H1 (cell line): ENCODE data around the gene IPO11. TPM values are rescaled to one million over a fixed set of nuclear protein-coding genes. Genes with fewer than 3 reads are reported as not detected.

ENCODE experiments used
- CTCF ChIA-PET: fragments of 300-600 bp; sonication (Branson Sonifier 250); formaldehyde crosslinking; loops from one replicate; lab custom pipeline; 2021; ENCODE audit not compliant: partially characterized antibody; lab: Charles Lee
- POLR2A ChIA-PET: fragments of 300-600 bp; sonication (Branson Sonifier 250); formaldehyde crosslinking; loops from one replicate; lab custom pipeline; 2021; ENCODE audit warnings: inconsistent platforms; ENCODE audit not compliant: partially characterized antibody; lab: Charles Lee
- DNase-seq, 2 experiments: peaks; one replicate each; pipeline versions ENCODE4 v3.0.0 to v3.0.0-alpha.2; 2010 to 2022; ENCODE audit warnings: low spot score in 2 of 2, low read depth in 1 of 2, mixed read lengths in 1 of 2
- FAIRE-seq: peaks from 2 replicates; lab custom pipeline; 2011; peaks lifted over from hg19 to GRCh38; lab: Jason Lieb, UNC
- H2AFZ ChIP-seq: 2 replicates; pipeline ENCODE4 v1.8.1; 2012; ENCODE audit warnings: low read length, inconsistent platforms
- H2AK5ac ChIP-seq: 2 replicates; pipeline ENCODE4 v1.6.1; 2013; ENCODE audit warnings: low read depth, low read length
- H2BK120ac ChIP-seq: replicated peaks from 2 replicates; pipeline ENCODE3; 2013; ENCODE audit warnings: low read depth, low read length, inconsistent platforms
- H2BK12ac ChIP-seq: 2 replicates; pipeline ENCODE4 v1.6.1; 2013; ENCODE audit warnings: low read depth, low read length
- H2BK15ac ChIP-seq: 2 replicates; pipeline ENCODE4 v1.6.1; 2013; ENCODE audit warnings: low read length
- H2BK20ac ChIP-seq: 2 replicates; pipeline ENCODE4 v1.6.1; 2013; ENCODE audit warnings: low read length
- H2BK5ac ChIP-seq: 2 replicates; pipeline ENCODE4 v1.6.1; 2013; ENCODE audit warnings: low read depth, low read length
- H3K14ac ChIP-seq: 2 replicates; pipeline ENCODE4 v1.6.1; 2013; ENCODE audit warnings: inconsistent platforms; ENCODE audit not compliant: insufficient read length
- H3K18ac ChIP-seq: 2 replicates; pipeline ENCODE4 v1.6.1; 2013; ENCODE audit warnings: low read length; ENCODE audit errors: extremely low read depth
- H3K23ac ChIP-seq: 2 replicates; pipeline ENCODE4 v1.6.1; 2013; ENCODE audit warnings: inconsistent platforms; ENCODE audit not compliant: insufficient read length
- H3K23me2 ChIP-seq: 2 replicates; pipeline ENCODE4 v1.6.1; 2013; ENCODE audit warnings: low read depth, low read length
- H3K27ac ChIP-seq: 2 replicates; pipeline ENCODE4 v1.6.1; 2011; ENCODE audit warnings: low read depth, low read length, inconsistent platforms
- H3K27me3 ChIP-seq, 4 experiments: replicated peaks in 1 of 4; 1 replicate in 1 of 4; 2 replicates in 3 of 4; pipeline versions ENCODE4 v1.6.1 to v1.8.1; 2011 to 2013; ENCODE audit warnings: low read length in 3 of 4, mild to moderate bottlenecking in 3 of 4, inconsistent platforms in 2 of 4, mixed read lengths in 2 of 4, moderate library complexity in 1 of 4; ENCODE audit not compliant: control insufficient read depth in 3 of 4, insufficient read depth in 3 of 4; ENCODE audit errors: extremely low read depth in 1 of 4
- H3K36me3 ChIP-seq, 4 experiments: 2 replicates each; pipeline versions ENCODE4 v1.6.1 to v1.8.1; 2011 to 2013; ENCODE audit warnings: mild to moderate bottlenecking in 4 of 4, low read length in 3 of 4, moderate library complexity in 2 of 4, control low read depth in 1 of 4, inconsistent platforms in 1 of 4; ENCODE audit not compliant: insufficient read depth in 4 of 4, control insufficient read depth in 2 of 4
- H3K4ac ChIP-seq: replicated peaks from 2 replicates; pipeline ENCODE3; 2013; ENCODE audit warnings: low read length, low read depth, mixed read lengths, inconsistent platforms; ENCODE audit not compliant: insufficient read length
- H3K4me1 ChIP-seq, 4 experiments: replicated peaks in 1 of 4; 1 replicate in 1 of 4; 2 replicates in 3 of 4; pipeline versions ENCODE4 v1.6.1 to v1.8.1; 2011 to 2013; ENCODE audit warnings: low read length in 3 of 4, inconsistent platforms in 2 of 4, mixed read lengths in 1 of 4; ENCODE audit not compliant: insufficient read depth in 4 of 4, control insufficient read depth in 3 of 4
- H3K4me2 ChIP-seq, 2 experiments: 2 replicates each; pipeline versions ENCODE4 v1.6.1 to v1.8.1; 2011 to 2013; ENCODE audit warnings: low read depth in 2 of 2, low read length in 2 of 2, control low read depth in 1 of 2, inconsistent platforms in 1 of 2, mild to moderate bottlenecking in 1 of 2; ENCODE audit not compliant: insufficient read depth in 1 of 2
- H3K4me3 ChIP-seq, 4 experiments: fragments of 200-600, 300-600 bp in 1 of 4; sonication (generic), shearing (Covaris generic), sonication (Bioruptor Twin) in 1 of 4; 2 replicates each; pipeline versions ENCODE4 v1.5.1 to v1.8.1; 2011 to 2016; ENCODE audit warnings: low read length in 4 of 4, low read depth in 3 of 4, control low read depth in 2 of 4, inconsistent platforms in 2 of 4, mild to moderate bottlenecking in 2 of 4, mixed read lengths in 1 of 4, moderate library complexity in 1 of 4; ENCODE audit not compliant: insufficient read depth in 2 of 4; ENCODE audit errors: extremely low read depth in 1 of 4
- H3K56ac ChIP-seq: replicated peaks from 2 replicates; pipeline ENCODE3; 2013; ENCODE audit warnings: low read depth, mild to moderate bottlenecking, mixed read lengths, low read length, inconsistent platforms; ENCODE audit not compliant: insufficient read length
- H3K79me1 ChIP-seq: 2 replicates; pipeline ENCODE4 v1.6.1; 2013; ENCODE audit warnings: low read depth, low read length, control low read depth
- H3K79me2 ChIP-seq, 2 experiments: 2 replicates each; pipeline versions ENCODE4 v1.6.1 to v1.8.1; 2012 to 2013; ENCODE audit warnings: low read length in 2 of 2, mild to moderate bottlenecking in 2 of 2, inconsistent platforms in 1 of 2; ENCODE audit not compliant: insufficient read depth in 2 of 2, control insufficient read depth in 1 of 2
- H3K9ac ChIP-seq, 4 experiments: replicated peaks in 1 of 4; 1 replicate in 1 of 4; 2 replicates in 3 of 4; pipeline versions ENCODE4 v1.6.1 to v1.8.1; 2011 to 2013; ENCODE audit warnings: low read depth in 3 of 4, low read length in 3 of 4, control low read depth in 2 of 4, mild to moderate bottlenecking in 2 of 4, moderate library complexity in 2 of 4, inconsistent platforms in 1 of 4; ENCODE audit errors: extremely low read depth in 1 of 4
- H3K9me3 ChIP-seq, 2 experiments: 2 replicates each; pipeline versions ENCODE4 v1.6.1 to v1.8.1; 2012 to 2013; ENCODE audit warnings: mild to moderate bottlenecking in 2 of 2, moderate library complexity in 2 of 2, control low read depth in 1 of 2, inconsistent platforms in 1 of 2, low read depth in 1 of 2, low read length in 1 of 2, mixed read lengths in 1 of 2; ENCODE audit not compliant: insufficient read depth in 2 of 2
- H4K20me1 ChIP-seq, 2 experiments: replicated peaks in 1 of 2; 2 replicates each; pipeline versions ENCODE3 to v1.8.1; 2011 to 2013; ENCODE audit warnings: inconsistent platforms in 2 of 2, low read length in 2 of 2, mild to moderate bottlenecking in 1 of 2; ENCODE audit not compliant: insufficient read depth in 2 of 2, control insufficient read depth in 1 of 2
- H4K5ac ChIP-seq: 2 replicates; pipeline ENCODE4 v1.6.1; 2013; ENCODE audit warnings: low read length, low read depth, mixed read lengths, inconsistent platforms; ENCODE audit not compliant: insufficient read length
- H4K8ac ChIP-seq: 2 replicates; pipeline ENCODE4 v1.8.0; 2013; ENCODE audit warnings: mild to moderate bottlenecking, moderate library complexity, low read length, inconsistent platforms; ENCODE audit not compliant: insufficient read depth; ENCODE audit errors: extremely low read depth
- H4K91ac ChIP-seq: replicated peaks from 2 replicates; pipeline ENCODE3; 2013; ENCODE audit warnings: low read length, mixed read lengths, inconsistent platforms; ENCODE audit not compliant: insufficient read length
- BACH1 ChIP-seq: IDR thresholded peaks from 2 replicates; pipeline ENCODE4 v1.6.1; 2012; ENCODE audit warnings: low read length, improper control_type of control experiment
- EGR1 ChIP-seq: IDR thresholded peaks from 2 replicates; pipeline ENCODE4 v1.6.1; 2011; ENCODE audit warnings: low read depth, low read length, borderline replicate concordance
- SUZ12 ChIP-seq: fragments of 200-600 bp; sonication (generic); IDR thresholded peaks from 2 replicates; pipeline ENCODE4 v1.6.1; 2012; ENCODE audit warnings: mild to moderate bottlenecking, inconsistent platforms, low read length, moderate library complexity, mixed read lengths
- WGBS, 2 experiments: shearing (Covaris generic) in 1 of 2; methylation state at CpG; one replicate each; pipeline versions ENCODE4 v1.1.6 to v1.1.7; 2013 to 2015; ENCODE audit warnings: low lambda C conversion rate in 2 of 2, mixed read lengths in 2 of 2, inconsistent platforms in 1 of 2, low coverage in 1 of 2, missing lambda C conversion rate in 1 of 2; ENCODE audit not compliant: insufficient replicate concordance in 2 of 2, insufficient coverage in 1 of 2, insufficient read length in 1 of 2; ENCODE audit errors: extremely low coverage in 1 of 2, missing lambda C conversion rate in 1 of 2; 5-methylcytosine and 5-hydroxymethylcytosine counted together
- polyA plus RNA-seq, 7 experiments: library from polyadenylated mRNA; depleted of rRNA in 3 of 7; stranded (reverse) in 5 of 7; unstranded in 2 of 7; fragments of >200 nt in 5 of 7; fragments of 200-250 nt in 2 of 7; gene quantifications; 1 replicate in 5 of 7; 2 replicates in 1 of 7; 4 replicates in 1 of 7; pipeline versions ENCODE4 v1.2.1 to v1.2.3, GENCODE V29; 2011 to 2013; ENCODE audit warnings: missing spikeins in 2 of 7, mixed read lengths in 2 of 7
- total RNA-seq: library from RNA; stranded (reverse); fragmentation: NEBNext Ultra II Directional; extraction: Animal tissue kit (Norgen Biotek cat#: 25700); gene quantifications from 2 replicates; pipeline ENCODE4 v1.2.1, GENCODE V29; 2021

Gene IPO11
- total and polyA plus RNA-seq, 2 of the 8 experiments (the other 6 are each of a cell fraction or from before 2014, with no cell fraction given): 23.6 to 64.4 TPM

- no peak overlapping the region for H3K4me2 ChIP-seq
- no peak overlapping the region for H3K27ac ChIP-seq
- no peak overlapping the region for H3K14ac ChIP-seq
- 88% methylated on average over 8 of the region's 8 CpGs; no CpG with 5 or more reads in 1 of the 2 experiments for WGBS, 2 experiments
- peaks cover 0 to 3% of the 10 kb centered on the region in 2 experiments for H4K20me1 ChIP-seq
- no peak overlapping the region for H3K23ac ChIP-seq
- no peak overlapping the region for H4K5ac ChIP-seq
- no peak overlapping the region for H3K56ac ChIP-seq
- peaks cover 0 to 4% of the 10 kb centered on the region in 2 experiments; a peak in 1 of 4 replicates for H3K9me3 ChIP-seq
- 0 out of 2 replicates have a peak overlapping the region, but pooled peaks have one; percentile 29 for H2AK5ac ChIP-seq
- H3K27me3 ChIP-seq: no peaks in the 10 kb centered on the region
- no peak overlapping the region for H2BK15ac ChIP-seq
- H2BK5ac ChIP-seq: peak overlapping the region; percentile 54; the same call in 1 of the 2 replicates
- H3K23me2 ChIP-seq: no peaks in the 10 kb centered on the region
- H4K91ac ChIP-seq: no peak overlapping the region
- no peak overlapping the region for H2BK20ac ChIP-seq
- H4K8ac ChIP-seq: no peak overlapping the region; the same call in 1 of the 2 replicates
- POLR2A ChIA-PET: no interaction called here
- H2AFZ ChIP-seq: no peak overlapping the region
- H2BK12ac ChIP-seq: no peak overlapping the region
- peak in 1 of 2 experiments; percentile 34 for DNase-seq
- TF ChIP-seq SUZ12 (no peak), EGR1 (no peak), BACH1 (no peak)
- H3K36me3 ChIP-seq: no peaks in the 10 kb centered on the region; a peak in 1 of 8 replicates
- no peak overlapping the region for H3K18ac ChIP-seq
- no peak overlapping the region for H3K4ac ChIP-seq
- no peaks in the 10 kb centered on the region for H3K4me1 ChIP-seq
- H3K79me1 ChIP-seq: no peaks in the 10 kb centered on the region
- H3K4me3 ChIP-seq: no peak overlapping the region
- H2BK120ac ChIP-seq: no peak overlapping the region
- no peak for FAIRE-seq
- CTCF ChIA-PET: interaction anchor here (0.6 to 1.8 kb wide), 2 partner anchors 13 to 69 kb away, joined by 3 to 6 read pairs; no protein-coding TSS in a partner anchor
- H3K9ac ChIP-seq: no peak overlapping the region
- no peaks in the 10 kb centered on the region for H3K79me2 ChIP-seq
Observed at GRCh38 chr5:62614355-62614754, 201.8 kb downstream of the IPO11 start.
